ENCODE results near the gene METAP1D.
"Not testable (repeated sequence)": the region's sequence is repeated elsewhere in the genome, so short reads cannot be mapped to it uniquely, and the experiment has no call there.

METAP1D gene

GRCh38 chr2:172056293-172056692 lies 56.5 kb downstream of the METAP1D start:
- TF ChIP-seq, protein P1, sequence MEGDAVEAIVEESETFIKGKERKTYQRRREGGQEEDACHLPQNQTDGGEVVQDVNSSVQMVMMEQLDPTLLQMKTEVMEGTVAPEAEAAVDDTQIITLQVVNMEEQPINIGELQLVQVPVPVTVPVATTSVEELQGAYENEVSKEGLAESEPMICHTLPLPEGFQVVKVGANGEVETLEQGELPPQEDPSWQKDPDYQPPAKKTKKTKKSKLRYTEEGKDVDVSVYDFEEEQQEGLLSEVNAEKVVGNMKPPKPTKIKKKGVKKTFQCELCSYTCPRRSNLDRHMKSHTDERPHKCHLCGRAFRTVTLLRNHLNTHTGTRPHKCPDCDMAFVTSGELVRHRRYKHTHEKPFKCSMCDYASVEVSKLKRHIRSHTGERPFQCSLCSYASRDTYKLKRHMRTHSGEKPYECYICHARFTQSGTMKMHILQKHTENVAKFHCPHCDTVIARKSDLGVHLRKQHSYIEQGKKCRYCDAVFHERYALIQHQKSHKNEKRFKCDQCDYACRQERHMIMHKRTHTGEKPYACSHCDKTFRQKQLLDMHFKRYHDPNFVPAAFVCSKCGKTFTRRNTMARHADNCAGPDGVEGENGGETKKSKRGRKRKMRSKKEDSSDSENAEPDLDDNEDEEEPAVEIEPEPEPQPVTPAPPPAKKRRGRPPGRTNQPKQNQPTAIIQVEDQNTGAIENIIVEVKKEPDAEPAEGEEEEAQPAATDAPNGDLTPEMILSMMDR (IDR thresholded peaks at IDR 0.05; ENCODE audit: low read depth, low read length): no peak

DNA sequence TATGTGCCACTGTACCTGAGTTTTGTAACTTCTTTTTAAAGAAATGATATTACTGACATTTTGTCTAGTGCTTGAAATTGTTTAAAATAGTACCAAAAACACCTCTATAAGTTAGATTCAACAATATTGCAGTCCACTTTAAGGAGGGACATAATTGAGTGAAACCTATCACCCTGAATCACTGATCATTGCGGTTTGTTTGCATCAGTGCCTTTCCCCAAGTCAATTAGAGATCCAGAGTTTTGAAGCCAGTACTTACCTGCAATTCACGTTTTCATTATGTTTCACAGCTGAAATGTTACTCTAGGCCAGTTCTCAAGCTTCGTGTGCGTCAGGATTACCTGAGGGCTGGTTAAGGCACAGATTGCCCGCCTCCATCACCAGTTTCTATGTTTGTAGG lies 58.9 kb downstream of the METAP1D start:
- Histone ChIP-seq H3K9me3 (no peaks in the 10 kb centered on the region), H3K27me3 (no peaks in the 10 kb centered on the region), H3K4me3 (ENCODE audit: low read depth, low read length) (no peak overlapping the region), H3K4me1 (no peaks in the 10 kb centered on the region), H3K36me3 (no peaks in the 10 kb centered on the region)
- TF ChIP-seq, protein P1 (IDR thresholded peaks at IDR 0.05; ENCODE audit: low read depth, low read length): no peak
- no peak for DNase-seq

More at GRCh38 chr2:172056293-172056692, 56.5 kb downstream of the METAP1D start:
- no peaks in the 10 kb centered on the region for H3K9me3 ChIP-seq
- DNase-seq: no peak
- no peaks in the 10 kb centered on the region for H3K36me3 ChIP-seq
- no peaks in the 10 kb centered on the region for H3K27me3 ChIP-seq
- H3K4me1 ChIP-seq: no peaks in the 10 kb centered on the region
- no peak overlapping the region for H3K4me3 ChIP-seq (ENCODE audit: low read depth, low read length)

DNA sequence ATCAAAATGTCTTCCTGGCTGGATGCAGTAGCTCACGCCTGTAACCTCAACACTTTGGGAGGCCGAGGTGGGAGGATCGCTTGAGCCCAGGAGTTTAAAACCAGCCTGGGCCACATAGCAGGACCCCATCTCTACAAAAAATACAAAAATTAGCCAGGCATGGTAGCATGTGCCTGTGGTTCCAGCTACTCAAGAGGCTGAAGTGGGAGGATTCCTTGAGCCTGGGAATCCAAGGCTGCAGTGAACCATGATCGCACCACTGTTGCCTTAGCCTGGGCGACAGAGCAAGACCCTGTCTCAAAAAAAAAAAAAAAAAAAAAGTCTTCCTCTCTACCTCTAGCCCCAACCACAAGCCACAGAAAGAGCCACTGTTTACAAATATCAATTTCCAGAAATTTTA lies 60.4 kb downstream of the METAP1D start:
- not testable (repeated sequence) for H3K4me3 ChIP-seq (ENCODE audit: low read depth, low read length); DNase-seq; H3K27me3 ChIP-seq; H3K9me3 ChIP-seq; H3K36me3 ChIP-seq; H3K4me1 ChIP-seq

DNA sequence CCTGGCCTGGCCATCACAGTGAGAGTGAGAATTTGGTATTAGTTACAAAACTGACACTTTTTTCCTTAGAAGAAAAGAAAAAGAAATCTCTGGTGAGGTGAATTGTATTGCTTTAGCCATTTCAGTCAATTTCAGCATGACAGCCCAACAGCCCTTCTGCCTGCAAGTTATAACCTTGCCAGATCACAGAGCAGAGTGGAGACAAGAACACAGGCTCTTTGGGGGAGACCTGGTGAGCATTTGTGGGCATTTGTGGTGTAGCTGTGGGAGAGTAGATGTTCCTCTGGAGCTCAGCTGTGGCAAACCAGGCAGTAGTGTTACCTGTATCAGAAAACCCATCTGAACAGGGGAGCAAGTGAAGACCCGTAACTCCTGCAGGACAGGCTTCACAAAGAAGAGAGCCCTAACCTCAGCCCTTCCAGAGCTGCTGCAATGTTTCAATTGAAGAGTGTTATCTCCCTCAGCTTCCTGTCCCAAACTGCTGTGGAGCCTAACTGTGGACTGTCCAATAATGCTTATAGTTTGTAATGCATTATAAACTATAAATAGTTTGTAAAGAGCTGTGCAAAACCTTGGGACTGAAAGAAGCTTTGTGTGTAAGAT lies 62.8 kb downstream of the METAP1D start:
- no peaks in the 10 kb centered on the region for H3K36me3 ChIP-seq
- H3K4me1 ChIP-seq: no peaks in the 10 kb centered on the region
- H3K9me3 ChIP-seq: no peaks in the 10 kb centered on the region
- no peak overlapping the region for H3K4me3 ChIP-seq (ENCODE audit: low read depth, low read length)
- DNase-seq: no peak
- no peaks in the 10 kb centered on the region for H3K27me3 ChIP-seq
- TF ChIP-seq, protein P1 (IDR thresholded peaks at IDR 0.05; ENCODE audit: low read depth, low read length): no peak

DNA sequence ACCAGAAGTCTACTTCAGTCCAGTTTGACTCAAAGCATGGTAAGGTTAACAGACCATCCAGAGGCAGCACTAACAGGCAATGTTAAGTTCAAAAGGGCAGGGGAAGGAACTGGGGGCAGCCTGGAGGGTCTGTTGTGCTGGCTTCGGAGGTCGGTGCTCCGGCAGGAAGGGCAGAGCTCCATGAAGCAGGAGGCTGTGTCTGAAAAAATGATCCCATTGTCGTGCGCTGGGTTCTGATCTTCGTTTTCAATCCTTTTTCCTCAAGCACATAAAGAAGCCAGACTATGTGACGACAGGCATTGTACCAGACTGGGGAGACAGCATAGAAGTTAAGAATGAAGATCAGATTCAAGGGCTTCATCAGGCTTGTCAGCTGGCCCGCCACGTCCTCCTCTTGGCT lies 63.7 kb downstream of the METAP1D start:
- H3K4me3 ChIP-seq (ENCODE audit: low read depth, low read length): no peak overlapping the region
- no peaks in the 10 kb centered on the region for H3K9me3 ChIP-seq
- TF ChIP-seq, protein P1 (IDR thresholded peaks at IDR 0.05; ENCODE audit: low read depth, low read length): no peak
- H3K4me1 ChIP-seq: no peaks in the 10 kb centered on the region
- H3K36me3 ChIP-seq: no peaks in the 10 kb centered on the region
- no peaks in the 10 kb centered on the region for H3K27me3 ChIP-seq
- DNase-seq: no peak

GRCh38 chr2:172065111-172065510 lies 65.4 kb downstream of the METAP1D start:
- DNase-seq: no peak
- Histone ChIP-seq H3K4me1 (no peaks in the 10 kb centered on the region), H3K27me3 (no peaks in the 10 kb centered on the region), H3K4me3 (ENCODE audit: low read depth, low read length) (no peak overlapping the region), H3K36me3 (no peaks in the 10 kb centered on the region), H3K9me3 (no peaks in the 10 kb centered on the region)
- TF ChIP-seq, protein P1 (IDR thresholded peaks at IDR 0.05; ENCODE audit: low read depth, low read length): no peak
